VCaP (cell line): Measurements from ENCODE around the gene COX7A1.

ENCODE experiments used
- H3K27ac ChIP-seq: fragments of 450-650 bp; 2 replicates; pipeline ENCODE4 v1.5.1; 2017
- CTCF ChIP-seq: fragments of 450-650 bp; conservative IDR thresholded peaks from 2 replicates; pipeline ENCODE4 v1.5.1; 2017; ENCODE audit warnings: mild to moderate bottlenecking, moderate library complexity

Gene COX7A1

GRCh38 chr19:36140304-36141038 is 11.8 kb downstream of the COX7A1 start:
- TF ChIP-seq CTCF: no peak
- H3K27ac ChIP-seq: peak overlapping the region; percentile 99

DNA sequence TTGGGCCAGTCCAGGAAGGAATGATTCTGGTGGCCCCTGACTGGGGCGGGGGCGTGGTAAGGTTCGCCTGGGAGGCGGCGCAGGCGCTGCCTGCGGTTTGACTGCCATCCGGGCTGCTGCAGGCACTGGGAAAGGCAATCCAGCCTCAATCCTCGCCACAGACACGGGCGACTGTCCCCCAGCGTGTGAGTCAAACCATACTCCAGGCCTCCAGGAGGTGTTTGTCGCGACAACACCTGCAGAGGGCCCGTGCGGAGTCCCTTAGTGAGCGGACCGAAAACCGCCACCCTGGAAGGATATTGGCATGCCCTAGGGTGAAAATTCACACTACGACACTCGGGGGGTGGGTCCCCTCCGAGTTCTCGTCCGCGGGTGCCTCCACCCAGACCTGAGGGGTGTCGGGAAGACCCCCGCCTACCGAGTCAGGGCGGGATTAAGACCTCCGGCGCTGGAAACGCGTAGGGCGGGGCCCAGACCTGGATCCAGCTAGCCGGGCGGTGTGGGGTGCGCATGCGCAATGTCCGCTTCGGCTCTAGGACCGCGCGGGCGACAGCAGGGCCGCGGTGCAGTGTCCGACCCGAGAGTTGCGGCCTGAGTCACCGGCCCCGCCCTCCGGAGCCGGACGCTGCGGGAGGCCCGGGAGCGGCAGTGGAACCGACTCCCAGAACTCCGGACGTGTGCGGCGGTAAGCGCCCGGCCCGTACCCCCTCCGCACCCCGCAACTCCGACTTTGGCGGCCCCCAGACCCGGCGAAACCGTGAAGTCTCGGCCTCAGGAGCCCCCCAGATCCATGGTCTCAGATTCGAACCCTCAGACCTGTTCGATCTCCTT is 12.6 kb downstream of the COX7A1 start, which contains the start of gene CAPNS1:
Gene CAPNS1, plus strand, starts transcription at position 594 of the 831 bp plus-strand sequence. CDS start 946 bp downstream, outside the sequence.
- peak; percentile 22 for TF ChIP-seq CTCF
- peak within 1 kb of the TSS; percentile 99 for H3K27ac ChIP-seq

DNA sequence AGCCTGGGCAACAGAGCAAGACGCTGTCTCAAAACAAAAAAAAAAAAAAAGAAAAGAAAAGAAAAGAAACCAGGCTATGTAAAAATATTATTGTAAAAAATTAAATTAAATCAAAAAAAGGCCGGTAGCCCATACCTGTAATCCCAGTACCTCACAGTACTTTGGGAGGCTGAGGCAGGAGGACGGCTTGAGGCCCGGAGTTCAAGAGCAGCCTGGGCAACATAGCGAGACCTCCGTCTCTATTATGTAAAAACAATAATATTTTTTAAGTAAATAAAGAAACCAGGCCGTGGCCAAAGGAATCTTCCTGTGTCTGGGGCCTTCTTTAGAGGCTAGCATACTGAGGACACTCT is 13.2 kb downstream of the COX7A1 start:
- peak overlapping the region; percentile 99 for H3K27ac ChIP-seq
- no peak for TF ChIP-seq CTCF

GRCh38 chr19:36136964-36137686 is 15.1 kb downstream of the COX7A1 start:
- H3K27ac ChIP-seq: peak overlapping the region; percentile 99

GRCh38 chr19:36134867-36135266 is 17.4 kb downstream of the COX7A1 start:
- peak overlapping the region; percentile 99 for H3K27ac ChIP-seq

More at GRCh38 chr19:36136964-36137686, 15.1 kb downstream of the COX7A1 start:
- TF ChIP-seq CTCF: no peak

DNA sequence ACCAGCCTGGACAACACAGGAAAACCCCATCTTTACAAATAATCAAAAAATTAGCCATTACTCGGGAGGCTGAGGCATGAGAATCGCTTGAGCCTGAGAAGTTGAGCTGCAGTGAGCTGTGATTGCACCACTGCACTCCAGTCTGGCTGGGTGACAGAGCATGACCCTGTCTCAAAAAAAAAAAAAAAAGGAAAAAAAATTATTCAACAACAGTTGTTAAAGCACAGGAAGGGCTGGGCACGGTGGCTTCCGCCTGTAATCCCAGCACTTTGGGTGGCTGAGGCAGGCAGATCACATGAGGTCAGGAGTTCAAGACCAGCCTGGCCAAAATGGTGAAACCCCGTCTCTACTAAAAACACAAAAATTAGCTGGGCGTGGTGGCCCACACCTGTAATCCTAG is 21.0 kb downstream of the COX7A1 start:
- H3K27ac ChIP-seq: peak overlapping the region; percentile 95; the same call in 1 of the 2 replicates

DNA sequence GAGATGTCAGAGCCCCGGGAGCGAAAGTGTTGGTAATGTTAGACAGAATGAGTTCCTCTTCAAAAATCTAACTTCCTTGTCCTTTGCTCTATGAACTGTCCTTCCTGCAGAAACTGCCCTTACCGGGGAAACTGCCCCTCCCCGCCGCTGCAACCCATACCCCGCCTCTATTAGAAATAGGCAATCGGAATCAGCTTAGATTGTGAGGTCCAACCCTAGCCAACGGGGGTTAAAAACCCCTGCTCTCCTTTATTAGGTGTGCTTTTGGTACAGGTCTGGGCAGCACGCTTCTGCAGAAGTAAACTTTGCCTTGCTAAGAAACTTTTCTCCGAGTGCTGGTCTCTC is 23.9 kb downstream of the COX7A1 start:
- peak overlapping the region; percentile 95 for H3K27ac ChIP-seq
- TF ChIP-seq CTCF: no peak

DNA sequence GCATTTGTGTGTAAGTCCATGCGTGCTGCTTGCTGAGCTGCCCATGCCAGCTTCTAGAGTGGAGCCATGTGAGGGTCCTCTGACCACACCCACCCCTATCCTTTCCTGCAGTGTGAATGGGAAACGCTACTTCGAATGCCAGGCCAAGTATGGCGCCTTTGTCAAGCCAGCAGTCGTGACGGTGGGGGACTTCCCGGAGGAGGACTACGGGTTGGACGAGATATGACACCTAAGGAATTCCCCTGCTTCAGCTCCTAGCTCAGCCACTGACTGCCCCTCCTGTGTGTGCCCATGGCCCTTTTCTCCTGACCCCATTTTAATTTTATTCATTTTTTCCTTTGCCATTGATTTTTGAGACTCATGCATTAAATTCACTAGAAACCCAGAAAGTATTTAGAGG is 26.7 kb downstream of the COX7A1 start:
- no peak overlapping the region for H3K27ac ChIP-seq
- no peak for TF ChIP-seq CTCF
